ENCODE results near the gene CHRNG.

The CHRNG gene

GRCh38 chr2:232574674-232575403, 35.3 kb downstream of the CHRNG start:
- TF ChIP-seq EP300 (IDR thresholded peaks at IDR 0.05; ENCODE audit: borderline replicate concordance): no peak
- TF ChIP-seq CEBPB (IDR thresholded peaks at IDR 0.05): no peak
- no peak for TF ChIP-seq YY1 (IDR thresholded peaks at IDR 0.05; ENCODE audit: low read depth)
- TF ChIP-seq EGR1 (IDR thresholded peaks at IDR 0.05): no peak
- no peak for TF ChIP-seq USF1 (IDR thresholded peaks at IDR 0.05)
- TF ChIP-seq TCF12 (IDR thresholded peaks at IDR 0.05; ENCODE audit: low read depth): no peak
- TF ChIP-seq TAF1 (IDR thresholded peaks at IDR 0.05; ENCODE audit: low read depth): no peak
- no peak for TF ChIP-seq CREB1 (IDR thresholded peaks at IDR 0.05; ENCODE audit: low read depth)
- TF ChIP-seq NFIC (IDR thresholded peaks at IDR 0.05): no peak
- no peak for TF ChIP-seq REST (IDR thresholded peaks at IDR 0.05; ENCODE audit: low read depth)
- TF ChIP-seq RAD21 (IDR thresholded peaks at IDR 0.05; ENCODE audit: low read depth): no peak

GRCh38 chr2:232575404-232575746, 35.9 kb downstream of the CHRNG start:
- TF ChIP-seq USF1 (IDR thresholded peaks at IDR 0.05): no peak
- TF ChIP-seq FOXM1 (IDR thresholded peaks at IDR 0.05; ENCODE audit: borderline replicate concordance, low read depth): no peak
- TF ChIP-seq EP300 (IDR thresholded peaks at IDR 0.05; ENCODE audit: borderline replicate concordance): no peak
- no peak for TF ChIP-seq EGR1 (IDR thresholded peaks at IDR 0.05)
- no peak for TF ChIP-seq TCF12 (IDR thresholded peaks at IDR 0.05; ENCODE audit: low read depth)
- no peak for TF ChIP-seq TEAD4 (IDR thresholded peaks at IDR 0.05)
- TF ChIP-seq CEBPB (IDR thresholded peaks at IDR 0.05): no peak

GRCh38 chr2:232576995-232577394, 37.5 kb downstream of the CHRNG start:
- no peak for TF ChIP-seq TEAD4 (IDR thresholded peaks at IDR 0.05)
- TF ChIP-seq FOXM1 (IDR thresholded peaks at IDR 0.05; ENCODE audit: borderline replicate concordance, low read depth): no peak
- no peak for TF ChIP-seq CREB1 (IDR thresholded peaks at IDR 0.05; ENCODE audit: low read depth)
- no peak for TF ChIP-seq CEBPB (IDR thresholded peaks at IDR 0.05)

- TF ChIP-seq TAF1 (IDR thresholded peaks at IDR 0.05; ENCODE audit: low read depth): no peak
These were observed 38.3 kb downstream of the CHRNG start for GRCh38 chr2:232577841-232578240.

- TF ChIP-seq NFIC (IDR thresholded peaks at IDR 0.05) (no peak), TCF12 (IDR thresholded peaks at IDR 0.05; ENCODE audit: low read depth) (no peak), YY1 (IDR thresholded peaks at IDR 0.05; ENCODE audit: low read depth) (no peak), EGR1 (IDR thresholded peaks at IDR 0.05) (no peak), TAF1 (IDR thresholded peaks at IDR 0.05; ENCODE audit: low read depth) (no peak), TEAD4 (IDR thresholded peaks at IDR 0.05) (no peak), EP300 (IDR thresholded peaks at IDR 0.05; ENCODE audit: borderline replicate concordance) (no peak), CEBPB (IDR thresholded peaks at IDR 0.05) (no peak), USF1 (IDR thresholded peaks at IDR 0.05) (no peak), FOXM1 (IDR thresholded peaks at IDR 0.05; ENCODE audit: borderline replicate concordance, low read depth) (no peak)
These were observed 39.1 kb downstream of the CHRNG start for GRCh38 chr2:232578626-232579025.

- no peak for TF ChIP-seq YY1 (IDR thresholded peaks at IDR 0.05; ENCODE audit: low read depth)
These were observed 41.1 kb downstream of the CHRNG start for GRCh38 chr2:232580648-232580981.

- TF ChIP-seq RAD21 (IDR thresholded peaks at IDR 0.05; ENCODE audit: low read depth) (no peak), CREB1 (IDR thresholded peaks at IDR 0.05; ENCODE audit: low read depth) (no peak), EGR1 (IDR thresholded peaks at IDR 0.05) (no peak), ZBTB7A (IDR thresholded peaks at IDR 0.05; ENCODE audit: low read depth) (no peak), NFIC (IDR thresholded peaks at IDR 0.05) (no peak), USF1 (IDR thresholded peaks at IDR 0.05) (no peak), REST (IDR thresholded peaks at IDR 0.05; ENCODE audit: low read depth) (no peak), TCF12 (IDR thresholded peaks at IDR 0.05; ENCODE audit: low read depth) (no peak), YY1 (IDR thresholded peaks at IDR 0.05; ENCODE audit: low read depth) (no peak), MAX (IDR thresholded peaks at IDR 0.05) (no peak), FOXM1 (IDR thresholded peaks at IDR 0.05; ENCODE audit: borderline replicate concordance, low read depth) (no peak)
These were observed 42.2 kb downstream of the CHRNG start for GRCh38 chr2:232581725-232582124.
